HG03457 (cell line): ENCODE data around the gene ANO8.

ENCODE experiments used
- ATAC-seq: cut with Tn5 transposase; IDR thresholded peaks from one replicate; pipeline ENCODE4 v1.9.1; 2021; ENCODE audit warnings: moderate number of reproducible peaks; ENCODE audit not compliant: unreplicated experiment

The ANO8 gene

GRCh38 chr19:17346109-17346671 lies 11.5 kb upstream of the ANO8 start:
- no peak for ATAC-seq

- no peak for ATAC-seq
Observed at GRCh38 chr19:17341845-17342244, 7.2 kb upstream of the ANO8 start.

DNA sequence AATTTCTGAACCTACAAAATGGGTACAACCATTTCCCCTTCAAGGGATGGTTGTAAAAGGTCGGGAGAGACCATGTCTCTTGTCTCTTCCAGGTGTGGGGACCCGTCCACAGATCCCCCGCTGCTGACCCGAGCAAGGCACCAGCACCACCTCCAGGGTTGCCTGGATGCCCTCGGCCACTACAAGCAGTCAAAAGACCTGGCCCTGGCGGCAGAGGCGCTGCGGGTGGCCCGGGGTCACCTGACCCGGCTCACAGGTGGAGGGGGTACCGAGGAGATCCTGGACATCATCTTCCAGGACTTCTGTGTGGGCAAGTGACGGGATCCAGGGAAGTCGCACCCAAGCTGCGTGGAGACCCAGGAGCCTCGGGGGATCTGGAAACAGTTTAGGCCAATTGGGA lies 6.7 kb upstream of the ANO8 start:
- no peak for ATAC-seq

- ATAC-seq = no peak
Observed at GRCh38 chr19:17340871-17341357, 6.3 kb upstream of the ANO8 start.

- no peak for ATAC-seq
Observed at GRCh38 chr19:17340302-17340870, 5.7 kb upstream of the ANO8 start.

- ATAC-seq = no peak
Observed at GRCh38 chr19:17339088-17339741, 4.6 kb upstream of the ANO8 start.

- ATAC-seq = no peak
Observed at GRCh38 chr19:17338433-17339078, 3.9 kb upstream of the ANO8 start.

- no peak for ATAC-seq
Observed at GRCh38 chr19:17337675-17338432, 3.2 kb upstream of the ANO8 start.

DNA sequence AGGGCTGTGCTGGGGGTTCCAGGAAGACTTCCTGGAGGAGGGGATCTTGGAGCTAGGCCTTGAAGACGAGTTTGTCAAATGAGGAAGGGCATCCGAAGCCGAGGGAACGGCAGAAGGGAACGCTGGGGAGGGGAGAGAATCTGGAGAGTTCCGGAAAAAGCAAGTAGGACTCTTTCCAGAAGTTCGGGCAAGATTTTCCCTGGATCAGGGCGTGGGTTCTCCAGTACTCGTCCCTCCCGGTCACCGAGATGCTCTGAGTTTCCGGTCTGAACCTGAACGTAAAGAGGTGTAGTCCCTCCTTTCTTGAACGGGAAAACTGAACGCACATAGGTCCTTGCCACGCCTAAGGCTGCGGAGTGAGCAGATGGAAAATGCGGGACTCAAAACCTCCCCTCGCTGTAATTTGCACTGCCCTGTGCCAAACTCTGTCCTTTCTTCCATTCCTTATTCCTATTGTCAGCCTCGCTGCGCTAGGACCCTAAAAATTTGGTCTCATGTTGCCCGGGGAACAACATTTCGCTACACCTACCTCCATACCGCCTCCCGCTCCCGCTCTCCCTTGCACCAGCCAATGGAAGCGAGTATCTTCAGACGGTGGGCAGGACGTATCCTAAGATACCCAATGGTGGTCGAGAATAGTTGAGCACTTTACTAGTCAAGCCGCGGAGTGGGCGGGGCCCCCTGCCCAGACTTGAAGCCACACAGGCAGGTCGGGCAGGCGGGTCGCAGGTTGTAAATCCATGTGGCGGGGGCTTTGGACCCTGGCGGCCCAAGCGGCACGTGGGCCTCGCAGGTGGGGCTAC lies 2.4 kb upstream of the ANO8 start, which contains the start of gene GTPBP3:
Gene GTPBP3, plus strand, starts transcription at position 682 of the 803 bp plus-strand sequence. Its CDS starts 59 bp downstream, at position 741.
- peak; percentile 64 for ATAC-seq

GRCh38 chr19:17335575-17335974 lies 920 bp upstream of the ANO8 start:
- ATAC-seq = no peak

DNA sequence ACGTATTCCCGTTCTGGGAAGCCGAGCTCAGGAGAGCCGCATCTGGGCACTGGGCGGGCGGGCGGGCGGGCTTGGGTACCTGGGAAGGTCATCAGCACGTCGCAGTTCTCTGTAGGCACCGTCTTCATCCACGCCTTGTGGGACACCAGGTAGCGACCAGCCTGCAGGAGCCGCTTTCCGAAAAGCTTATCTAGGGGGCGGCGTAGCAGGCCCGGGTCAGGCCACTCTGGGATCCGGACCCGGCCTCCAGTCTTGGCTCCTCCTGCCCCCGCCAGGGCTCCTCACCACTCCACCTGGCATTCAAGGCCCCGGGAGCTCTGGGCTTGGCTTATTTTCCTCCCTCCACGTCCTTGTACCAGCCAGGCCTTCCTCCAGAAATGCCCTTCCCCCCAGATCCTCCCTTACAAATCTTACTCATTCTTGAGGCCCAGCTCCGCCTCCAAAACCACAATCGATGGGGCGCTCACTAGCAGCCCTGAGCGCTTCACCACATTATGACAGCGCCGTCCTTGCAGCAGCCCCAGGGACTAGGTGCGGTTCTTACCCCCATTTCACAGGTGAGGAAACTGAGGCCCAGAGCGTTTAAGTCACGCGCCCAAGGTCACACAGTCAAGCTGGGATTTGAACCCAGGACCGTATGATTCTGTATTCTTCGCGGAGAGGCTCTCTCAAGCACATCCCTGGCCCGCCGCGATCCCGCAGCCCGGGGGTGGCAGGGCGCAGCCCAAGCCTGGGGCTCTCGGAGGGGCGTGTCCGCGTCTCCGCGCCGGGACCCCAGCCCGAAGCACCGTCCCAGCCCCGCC lies 843 bp downstream of the ANO8 start:
- no peak for ATAC-seq

DNA sequence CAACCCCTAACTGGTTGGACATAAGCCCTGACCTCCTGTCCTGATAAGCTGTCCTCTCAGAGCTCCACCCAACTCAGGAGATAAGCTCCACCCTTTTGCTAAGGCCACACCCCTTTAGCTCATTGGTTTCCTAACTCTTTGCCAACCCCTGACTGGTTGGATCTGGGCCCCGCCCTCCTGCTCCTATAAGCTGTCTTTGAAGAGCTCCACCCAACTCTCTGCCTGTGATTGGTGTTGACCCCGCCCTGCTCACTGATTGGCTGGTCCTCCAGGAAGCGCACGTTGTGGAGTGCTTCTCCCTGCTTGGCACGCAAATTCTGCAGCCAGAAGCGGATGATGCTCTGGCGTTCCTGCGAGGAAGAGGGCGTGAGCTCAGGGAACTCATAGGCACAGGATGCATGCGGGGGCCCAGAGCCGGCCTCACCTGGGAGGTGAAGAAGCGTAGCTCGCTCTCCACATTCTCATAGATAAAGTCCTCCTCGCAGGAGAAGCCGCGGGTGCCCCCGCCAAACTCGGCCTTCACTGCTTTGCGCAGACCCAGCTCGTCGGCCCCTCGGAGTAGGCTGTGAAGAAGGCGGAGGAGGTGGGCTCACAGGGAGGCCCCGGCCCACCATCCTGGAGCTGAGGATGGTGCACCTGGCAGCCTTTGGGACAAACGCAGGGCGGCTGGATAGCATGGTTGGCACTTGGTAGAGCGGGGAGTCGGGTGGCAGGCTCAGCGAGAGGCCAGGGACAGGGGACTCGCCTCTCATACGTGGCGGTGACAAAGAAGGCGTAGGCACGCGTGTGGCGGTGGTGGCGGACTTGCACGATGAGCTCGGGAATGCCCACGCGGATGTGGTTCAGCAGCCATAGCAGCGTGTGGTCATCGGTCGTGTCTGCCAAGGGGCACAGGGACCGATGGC lies 1.7 kb downstream of the ANO8 start:
- ATAC-seq = no peak

DNA sequence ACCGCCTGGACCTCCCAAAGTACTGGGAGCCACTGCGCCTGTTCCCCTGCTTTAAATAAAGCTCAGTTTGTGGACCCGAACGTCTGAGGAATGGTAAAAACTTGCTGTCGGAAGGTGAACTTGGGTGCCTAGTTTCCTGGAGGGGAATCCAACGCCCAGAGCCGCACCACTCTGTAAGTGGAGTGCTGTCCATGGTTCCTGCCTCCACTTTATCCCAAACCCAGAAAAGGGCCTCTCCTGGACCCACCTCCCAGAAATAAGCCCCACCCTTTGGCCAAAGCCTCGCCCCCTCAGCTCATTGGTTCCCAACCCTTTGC lies 2.3 kb downstream of the ANO8 start:
- no peak for ATAC-seq

- ATAC-seq = no peak
Observed at GRCh38 chr19:17331045-17331558, 3.6 kb downstream of the ANO8 start.

- no peak for ATAC-seq
Observed at GRCh38 chr19:17330262-17331044, 4.2 kb downstream of the ANO8 start.

DNA sequence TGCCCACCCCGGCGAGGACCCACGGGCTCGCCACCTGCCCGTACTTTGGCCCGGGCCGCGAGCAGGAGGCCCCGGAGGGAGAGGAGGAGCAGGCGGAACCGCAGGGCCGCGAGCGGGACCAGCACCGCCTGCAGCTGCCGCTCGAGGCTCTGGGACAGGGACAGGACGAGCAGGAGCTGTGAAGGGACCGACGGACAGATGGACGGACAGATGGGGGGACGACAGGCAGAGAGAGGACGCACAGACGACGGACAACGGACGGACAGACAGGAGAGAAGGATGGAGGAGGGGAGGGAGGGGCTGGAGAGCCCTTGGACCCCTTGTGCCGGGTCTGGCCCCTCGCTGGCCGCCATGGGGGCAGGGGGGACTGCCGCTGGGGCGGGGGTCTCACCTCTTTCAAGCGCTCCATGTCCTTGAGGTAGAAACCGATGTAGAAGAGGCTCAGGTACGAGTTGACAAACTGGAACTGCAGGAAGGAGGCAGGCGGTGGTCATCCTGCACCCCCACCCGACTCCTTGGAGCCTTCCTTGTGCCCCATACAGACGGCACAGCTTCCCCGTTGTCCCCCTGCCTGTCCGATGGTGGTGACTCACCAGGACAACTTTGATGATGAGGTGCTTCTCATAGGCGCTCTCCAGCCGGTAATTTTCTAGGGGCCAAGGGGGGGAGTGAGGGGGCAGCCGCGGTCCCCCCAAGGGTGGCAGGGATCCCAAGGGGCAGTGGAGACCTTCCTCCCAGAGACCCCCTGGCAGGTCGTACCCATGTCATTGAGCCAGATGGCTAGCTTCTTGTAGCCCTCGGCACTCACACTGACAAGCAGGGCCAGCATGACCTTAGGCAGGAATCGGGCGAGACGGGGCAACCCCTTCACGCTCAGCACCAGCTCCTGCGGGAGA lies 5.0 kb downstream of the ANO8 start:
- no peak for ATAC-seq
